Measurements from ENCODE around the gene SMS.

The SMS gene

GRCh38 chrX:21985332-21985777 lies 44.8 kb downstream of the SMS start:
- DNase-seq (ENCODE audit: low spot score), result peak; percentile 77
- peak; percentile 94 for TF ChIP-seq CTCF (IDR thresholded peaks at IDR 0.05; ENCODE audit: extremely low read depth, insufficient read depth, missing control alignments)
- in situ Hi-C loops (cut with MboI; ENCODE audit: low pct_unique_long_range_greater_than_20kb, low sequenced_read_pairs, unreplicated experiment), result loop anchor here (25.0 kb wide), 1 partner anchor 752 kb away; no protein-coding TSS in a partner anchor

DNA sequence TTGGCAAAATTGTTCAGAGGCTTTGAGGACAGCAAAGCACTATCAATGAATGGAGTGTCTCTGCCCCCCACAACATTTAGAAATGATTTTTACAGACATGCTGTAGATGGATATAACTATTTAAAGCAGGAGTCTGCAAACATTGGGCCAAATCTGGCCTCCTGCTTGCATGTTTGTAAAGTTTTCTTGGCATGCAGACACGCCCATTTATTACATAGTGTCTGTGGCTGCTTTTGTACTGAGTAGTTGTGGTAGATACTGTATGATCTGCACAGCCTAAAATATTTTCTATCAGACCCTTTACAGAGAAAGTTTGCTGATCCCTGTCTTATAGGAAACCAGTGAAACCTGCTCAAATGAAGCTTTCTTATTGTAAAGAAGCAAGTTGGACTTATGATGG lies 46.1 kb downstream of the SMS start:
- TF ChIP-seq CTCF (IDR thresholded peaks at IDR 0.05; ENCODE audit: extremely low read depth, insufficient read depth, missing control alignments), result no peak
- no peak for DNase-seq (ENCODE audit: low spot score)
- in situ Hi-C loops (cut with MboI; ENCODE audit: low pct_unique_long_range_greater_than_20kb, low sequenced_read_pairs, unreplicated experiment), result loop anchor here (25.0 kb wide), 1 partner anchor 751 kb away; no protein-coding TSS in a partner anchor

DNA sequence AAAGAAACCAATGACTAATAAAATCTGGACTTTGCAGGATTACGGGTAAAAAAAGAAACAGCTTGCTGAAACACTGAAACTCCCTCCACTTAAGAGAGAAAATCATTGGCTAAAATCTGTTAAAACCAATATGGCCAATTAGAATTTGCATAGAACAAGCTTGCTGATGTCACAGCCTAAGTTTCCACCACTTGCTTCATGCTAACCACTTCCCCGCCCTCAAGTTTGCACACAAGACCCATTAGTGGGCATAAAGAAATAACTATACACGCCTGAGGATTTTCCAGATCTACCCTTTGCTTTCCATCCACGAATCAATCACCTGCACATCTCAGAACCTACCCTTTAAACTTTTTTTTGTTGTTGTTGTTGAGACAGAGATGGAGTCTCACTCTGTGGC lies 48.9 kb downstream of the SMS start:
- no peak for TF ChIP-seq CTCF (IDR thresholded peaks at IDR 0.05; ENCODE audit: extremely low read depth, insufficient read depth, missing control alignments)
- no peak for DNase-seq (ENCODE audit: low spot score)
- in situ Hi-C loops (cut with MboI; ENCODE audit: low pct_unique_long_range_greater_than_20kb, low sequenced_read_pairs, unreplicated experiment), result loop anchor here (25.0 kb wide), 1 partner anchor 748 kb away; no protein-coding TSS in a partner anchor

DNA sequence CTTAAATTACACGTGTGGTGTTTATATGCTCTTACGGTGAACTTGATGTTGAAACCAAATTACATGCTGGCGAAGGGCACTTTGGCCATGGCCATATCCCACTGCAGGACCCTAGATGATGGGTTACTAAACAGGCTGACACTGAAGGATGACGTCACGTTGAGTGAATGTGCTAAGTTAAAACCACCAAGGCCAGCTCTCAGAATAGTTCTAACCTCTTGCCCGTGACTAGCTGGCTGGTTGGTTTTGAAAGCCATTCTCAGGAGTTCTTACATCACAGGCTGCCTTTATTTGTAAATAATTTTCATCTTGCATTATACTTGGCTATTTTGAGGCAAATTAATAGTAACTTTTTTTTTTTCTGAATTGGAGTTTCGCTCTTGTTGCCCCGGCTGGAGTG lies 50.3 kb downstream of the SMS start:
- in situ Hi-C loops (cut with MboI; ENCODE audit: low pct_unique_long_range_greater_than_20kb, low sequenced_read_pairs, unreplicated experiment), result loop anchor here (25.0 kb wide), 1 partner anchor 746 kb away; no protein-coding TSS in a partner anchor
- TF ChIP-seq CTCF (IDR thresholded peaks at IDR 0.05; ENCODE audit: extremely low read depth, insufficient read depth, missing control alignments), result no peak
- no peak for DNase-seq (ENCODE audit: low spot score)

GRCh38 chrX:21991504-21991903 lies 51.0 kb downstream of the SMS start:
- TF ChIP-seq CTCF (IDR thresholded peaks at IDR 0.05; ENCODE audit: extremely low read depth, insufficient read depth, missing control alignments), result no peak
- no peak for DNase-seq (ENCODE audit: low spot score)
- in situ Hi-C loops (cut with MboI; ENCODE audit: low pct_unique_long_range_greater_than_20kb, low sequenced_read_pairs, unreplicated experiment), result loop anchor here (25.0 kb wide), 1 partner anchor 746 kb away; no protein-coding TSS in a partner anchor

GRCh38 chrX:21993265-21993664 lies 52.8 kb downstream of the SMS start:
- DNase-seq (ENCODE audit: low spot score), result no peak
- TF ChIP-seq CTCF (IDR thresholded peaks at IDR 0.05; ENCODE audit: extremely low read depth, insufficient read depth, missing control alignments), result no peak
- in situ Hi-C loops (cut with MboI; ENCODE audit: low pct_unique_long_range_greater_than_20kb, low sequenced_read_pairs, unreplicated experiment), result loop anchor here (25.0 kb wide), 1 partner anchor 744 kb away; no protein-coding TSS in a partner anchor

Data from GM13977 (cell line).